Astrocyte of the hippocampus (primary cell): ENCODE measurements around the gene SLC5A9.
"Not testable (repeated sequence)": the region's sequence is repeated elsewhere in the genome, so short reads cannot be mapped to it uniquely, and the experiment has no call there.

Experiments
- DNase-seq: peaks from one replicate; pipeline ENCODE4 v3.0.0; 2011; ENCODE audit warnings: low read depth, low spot score

Gene SLC5A9

DNA sequence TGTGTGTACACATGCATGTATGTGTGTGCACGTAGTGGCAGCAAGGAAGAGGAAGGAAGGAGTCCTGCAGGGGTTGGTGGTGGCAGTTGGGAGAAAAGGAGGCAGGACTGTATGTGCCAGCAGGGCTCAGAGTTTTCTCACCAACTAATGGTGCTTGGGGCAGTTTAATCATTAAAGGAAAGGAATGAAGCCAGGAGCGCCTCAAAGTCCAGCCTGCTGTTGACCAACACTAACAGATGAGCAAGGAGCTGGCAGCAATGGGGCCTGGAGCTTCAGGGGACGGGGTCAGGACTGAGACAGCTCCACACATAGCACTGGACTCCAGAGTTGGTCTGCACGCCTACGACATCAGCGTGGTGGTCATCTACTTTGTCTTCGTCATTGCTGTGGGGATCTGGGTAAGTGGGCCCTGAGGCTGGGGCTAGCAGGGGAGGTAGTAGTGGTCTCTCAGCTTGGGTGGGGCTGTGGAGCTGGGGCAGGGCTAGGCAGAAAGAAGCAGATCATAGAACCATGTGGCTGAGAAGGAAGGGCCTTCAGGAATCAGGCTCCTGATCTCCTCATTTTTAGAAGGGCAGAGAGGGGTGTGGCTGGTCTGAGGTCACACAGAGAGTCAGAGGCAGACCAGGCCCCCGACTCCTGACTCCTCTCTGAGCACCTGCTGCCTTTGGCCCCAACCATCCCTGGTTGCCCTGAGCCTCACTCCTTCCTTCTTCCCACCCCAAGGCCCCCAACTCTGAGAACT lies at the start of gene SLC5A9:
Gene SLC5A9 (plus strand): TSS at position 216 of the 742 bp plus-strand sequence. CDS start 21 bp downstream, at position 237.
- DNase-seq = no peak

DNA sequence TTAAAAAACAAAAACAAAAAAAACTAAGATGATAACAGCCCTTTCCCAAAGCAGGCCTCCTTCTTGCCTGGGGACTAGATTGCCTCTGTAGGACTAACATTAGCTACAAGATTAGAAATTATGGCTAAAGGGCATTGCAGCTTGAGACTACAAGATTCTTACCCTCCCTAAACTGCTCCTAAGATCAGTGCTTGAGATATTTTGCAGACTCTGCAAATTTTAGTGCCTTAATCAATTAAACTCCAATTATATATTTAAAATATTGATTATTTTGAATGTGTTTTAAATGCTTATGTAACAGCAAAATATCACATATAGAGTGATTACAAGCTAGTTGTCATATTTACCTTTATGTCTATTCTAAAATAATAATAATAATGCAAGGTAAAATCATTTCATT lies 47.4 kb upstream of the SLC5A9 start:
- no peak for DNase-seq

DNA sequence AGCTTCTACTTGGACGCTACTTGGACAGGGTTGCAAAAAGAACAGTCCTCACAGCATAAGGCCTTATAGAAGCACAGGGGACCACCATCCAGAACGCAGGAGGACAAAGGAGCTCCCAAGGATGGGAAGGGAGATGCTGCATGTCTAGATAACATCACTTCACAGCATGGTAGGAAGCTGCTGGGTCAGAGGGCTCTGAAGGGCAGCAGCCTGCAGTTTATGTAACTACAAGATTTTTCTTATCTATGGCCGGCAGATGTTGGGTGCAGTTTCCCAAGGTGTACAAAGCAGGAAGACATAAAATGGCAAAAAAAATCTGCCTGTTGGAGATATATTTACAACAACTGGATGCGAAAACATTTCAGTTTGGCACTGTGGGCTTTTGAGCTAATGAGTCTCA lies 45.3 kb upstream of the SLC5A9 start:
- no peak for DNase-seq

DNA sequence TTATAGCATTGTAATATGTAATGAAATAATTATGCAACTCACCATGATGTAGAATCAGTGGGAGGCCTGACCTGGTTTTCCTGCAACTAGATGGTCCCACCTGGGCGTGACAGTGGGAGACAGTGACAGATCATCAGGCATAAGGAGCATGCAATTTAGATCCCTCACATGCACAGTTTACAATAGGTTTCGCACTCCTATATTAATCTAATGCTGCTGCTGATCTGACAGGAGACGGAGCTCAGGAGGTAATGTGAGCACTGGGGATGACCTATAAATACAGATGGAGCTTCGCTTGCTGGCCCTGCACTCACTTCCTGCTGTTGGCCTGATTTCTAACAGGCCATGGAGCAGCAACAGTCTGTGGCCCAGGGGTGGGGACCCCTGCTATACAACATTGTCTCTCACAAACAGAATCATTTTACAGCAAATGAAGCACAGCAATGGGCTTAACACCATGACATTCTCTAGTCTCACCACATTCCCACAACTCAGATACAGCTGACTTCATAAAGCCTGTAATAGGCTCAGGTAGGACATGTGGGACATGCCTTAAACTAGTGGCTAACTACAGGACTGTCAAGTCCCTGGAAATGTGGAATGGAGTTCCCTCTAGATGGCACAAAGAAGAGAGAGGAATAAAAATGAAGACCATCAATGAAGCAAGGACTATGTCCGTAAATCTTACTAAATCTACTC lies 40.7 kb upstream of the SLC5A9 start:
- DNase-seq = no peak

DNA sequence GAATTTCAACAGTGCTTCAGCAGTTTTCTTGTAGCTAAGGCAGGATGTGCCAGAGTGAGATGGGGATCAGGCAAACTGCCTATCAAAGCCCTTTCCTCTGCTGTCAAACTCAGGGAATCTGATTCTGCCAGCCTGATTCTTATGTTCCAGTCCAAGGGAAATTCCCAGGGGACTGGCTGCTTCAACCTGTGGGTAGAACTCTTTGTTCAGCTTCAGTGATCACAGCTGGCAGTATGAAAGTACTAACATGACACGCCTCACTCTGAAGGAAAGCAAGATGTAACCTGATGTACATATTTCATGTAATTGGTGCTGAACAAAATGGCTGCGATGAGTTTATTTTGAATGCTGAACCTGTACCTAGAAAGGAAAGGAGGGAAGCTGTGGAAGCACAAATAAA lies 40.1 kb upstream of the SLC5A9 start:
- peak; percentile 26 for DNase-seq

DNA sequence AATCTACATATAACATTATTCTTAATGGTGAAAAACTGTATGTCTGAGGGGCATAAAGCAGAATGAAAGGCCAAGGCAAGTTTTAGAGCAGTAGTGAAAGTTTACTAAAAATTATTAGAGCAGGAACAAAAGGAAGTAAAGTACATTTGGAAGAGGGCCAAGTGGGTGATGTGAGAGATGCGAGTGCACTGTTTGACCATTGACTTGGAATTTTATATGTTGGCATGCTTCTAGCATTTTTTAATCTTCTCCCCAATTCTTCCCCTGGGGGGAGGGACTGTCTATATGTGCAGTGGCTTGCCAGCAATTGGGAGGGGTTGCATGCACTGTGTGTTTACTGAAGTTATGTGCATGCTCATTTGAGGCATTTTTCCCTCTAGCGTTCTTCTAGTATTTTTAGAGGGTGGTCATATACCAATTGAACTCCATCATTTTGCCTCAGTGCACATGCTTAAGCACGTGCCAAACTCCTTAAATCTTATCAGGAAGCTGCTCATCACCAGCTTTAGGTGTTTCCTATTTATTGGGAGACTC lies 36.1 kb upstream of the SLC5A9 start:
- no peak for DNase-seq

DNA sequence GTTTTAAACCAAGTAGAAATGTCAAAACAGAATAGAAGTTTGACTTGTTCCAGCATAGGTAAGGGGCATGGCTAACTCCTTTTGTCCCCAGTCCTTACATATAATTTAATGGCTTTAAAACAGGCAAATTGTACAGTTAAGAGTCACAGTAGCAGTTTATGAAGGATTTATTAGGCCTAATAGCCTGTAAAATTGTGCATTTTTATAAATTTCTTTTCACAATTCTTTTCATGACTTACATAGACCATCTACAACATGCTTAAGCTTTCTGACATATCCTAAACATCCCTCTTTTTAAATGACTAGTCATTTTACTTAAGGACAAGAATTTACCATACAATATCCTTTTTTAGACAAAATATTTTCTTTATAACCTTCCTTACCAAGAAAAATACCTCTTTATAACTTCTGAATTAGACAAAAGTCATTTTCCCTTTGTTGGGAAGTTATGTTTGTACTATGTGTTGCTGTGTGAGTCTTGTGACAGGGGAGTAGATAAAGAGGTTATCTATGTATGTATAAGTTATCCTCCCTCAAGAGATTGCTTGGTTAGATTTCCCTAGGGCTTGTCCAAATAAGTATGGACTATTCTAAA lies 34.5 kb upstream of the SLC5A9 start:
- DNase-seq = no peak

DNA sequence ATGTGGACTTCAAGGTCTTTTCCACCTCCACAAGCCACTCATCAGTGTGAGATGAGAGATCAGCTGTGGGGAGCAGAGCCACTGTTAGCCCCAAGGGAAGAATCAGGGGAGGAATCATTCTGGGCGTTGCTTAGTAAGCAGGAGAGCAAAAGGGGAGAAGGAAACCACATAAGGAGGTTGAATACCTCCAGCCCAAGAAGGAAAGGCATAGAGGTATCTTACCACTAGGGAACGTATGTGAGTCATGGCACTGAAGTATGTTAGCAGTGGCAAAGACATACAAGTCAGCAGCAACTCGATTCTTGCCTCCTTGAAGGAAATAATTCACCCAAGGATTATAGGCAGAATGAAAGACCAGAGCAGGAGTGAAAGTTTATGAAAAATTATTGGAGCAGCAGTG lies 31.6 kb upstream of the SLC5A9 start:
- DNase-seq = no peak

DNA sequence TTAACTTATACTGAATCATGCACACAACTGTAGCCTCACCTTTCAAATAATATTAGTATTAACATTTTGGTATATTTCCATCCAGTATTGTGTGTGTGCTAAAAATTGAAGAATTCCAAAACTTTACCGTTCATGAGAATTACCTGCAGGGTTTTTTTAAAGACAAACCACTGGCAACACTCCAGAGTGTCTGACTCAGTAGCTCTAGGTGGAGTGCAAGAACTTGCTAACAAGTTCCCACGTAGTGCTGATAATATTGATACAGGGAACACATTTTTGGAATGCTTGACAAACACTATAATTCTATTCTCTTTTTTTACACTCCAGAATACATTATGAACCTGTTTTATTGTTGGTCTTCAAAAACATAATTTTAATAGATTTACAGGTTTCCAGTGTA lies 27.7 kb upstream of the SLC5A9 start:
- no peak for DNase-seq

DNA sequence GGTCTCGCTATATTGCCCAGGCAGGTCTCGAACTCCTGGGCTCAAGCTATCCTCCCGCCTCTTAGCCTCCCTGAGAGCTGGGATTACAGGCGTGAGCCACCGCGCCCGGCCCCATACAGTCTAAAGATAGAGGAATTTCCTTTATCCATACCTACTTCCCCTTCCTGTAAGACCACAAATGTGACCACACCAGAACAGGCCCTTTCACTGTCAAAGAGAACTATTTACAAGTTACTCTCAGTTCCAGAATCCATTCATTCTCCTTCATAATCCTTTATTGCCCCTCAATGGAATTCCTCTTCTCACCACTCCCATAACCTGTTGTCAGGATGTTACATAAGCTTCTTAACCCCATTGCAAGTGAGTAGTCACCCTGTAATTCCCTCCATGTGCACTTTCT lies 26.3 kb upstream of the SLC5A9 start:
- DNase-seq = no peak

DNA sequence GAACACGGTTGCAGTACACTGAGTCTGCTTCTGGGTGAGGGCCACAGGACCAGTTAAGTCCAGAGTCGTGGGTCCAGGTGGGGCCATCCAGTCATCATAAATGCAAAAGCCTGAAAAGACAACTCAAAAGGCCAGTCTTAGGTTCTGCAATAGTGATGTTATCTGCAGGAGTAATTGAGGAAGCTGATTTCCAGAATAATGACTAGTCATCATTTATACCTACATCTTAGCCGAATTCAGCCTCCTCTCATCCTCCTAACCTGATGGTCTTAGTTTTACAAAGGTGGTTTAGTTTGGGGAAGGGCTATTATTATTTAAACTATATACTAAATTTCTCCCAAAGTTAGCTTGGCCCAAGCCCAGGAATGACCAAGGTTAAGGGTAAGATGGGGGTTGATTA lies 23.5 kb upstream of the SLC5A9 start:
- no peak for DNase-seq

DNA sequence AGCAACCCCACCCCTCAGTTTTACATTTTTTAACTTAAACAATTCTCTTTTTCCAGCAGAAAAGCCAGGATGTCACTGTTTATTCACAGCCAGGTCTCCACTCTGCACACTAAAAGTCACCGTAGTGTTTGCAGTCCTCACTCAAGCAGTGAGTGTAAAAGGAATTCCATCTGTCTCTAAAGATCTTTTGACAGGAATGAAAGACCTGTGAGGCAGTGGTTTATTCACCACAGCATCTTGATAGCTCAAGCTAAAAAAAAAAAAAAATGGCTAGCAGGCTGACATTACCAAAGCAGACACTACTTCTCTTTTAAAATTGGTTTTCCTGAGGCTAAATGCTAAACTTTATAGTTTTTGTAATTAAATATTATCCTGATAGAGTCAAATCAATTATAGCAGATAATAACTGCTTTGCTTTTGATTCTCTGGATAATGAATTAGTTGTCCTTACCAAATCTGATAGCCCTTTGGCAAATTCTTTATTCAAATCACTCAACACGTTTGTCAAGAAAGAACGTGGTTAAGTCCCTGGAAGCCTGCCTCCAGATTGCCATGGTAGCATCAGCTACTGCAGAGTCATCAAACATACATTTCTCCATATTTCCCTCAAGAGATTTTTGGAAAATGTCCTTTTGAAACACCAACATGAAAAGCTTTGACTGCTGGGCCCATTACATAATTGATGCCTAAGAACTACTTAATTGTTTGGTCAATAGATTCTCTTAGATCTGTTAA lies 22.2 kb upstream of the SLC5A9 start:
- peak; percentile 54 for DNase-seq

DNA sequence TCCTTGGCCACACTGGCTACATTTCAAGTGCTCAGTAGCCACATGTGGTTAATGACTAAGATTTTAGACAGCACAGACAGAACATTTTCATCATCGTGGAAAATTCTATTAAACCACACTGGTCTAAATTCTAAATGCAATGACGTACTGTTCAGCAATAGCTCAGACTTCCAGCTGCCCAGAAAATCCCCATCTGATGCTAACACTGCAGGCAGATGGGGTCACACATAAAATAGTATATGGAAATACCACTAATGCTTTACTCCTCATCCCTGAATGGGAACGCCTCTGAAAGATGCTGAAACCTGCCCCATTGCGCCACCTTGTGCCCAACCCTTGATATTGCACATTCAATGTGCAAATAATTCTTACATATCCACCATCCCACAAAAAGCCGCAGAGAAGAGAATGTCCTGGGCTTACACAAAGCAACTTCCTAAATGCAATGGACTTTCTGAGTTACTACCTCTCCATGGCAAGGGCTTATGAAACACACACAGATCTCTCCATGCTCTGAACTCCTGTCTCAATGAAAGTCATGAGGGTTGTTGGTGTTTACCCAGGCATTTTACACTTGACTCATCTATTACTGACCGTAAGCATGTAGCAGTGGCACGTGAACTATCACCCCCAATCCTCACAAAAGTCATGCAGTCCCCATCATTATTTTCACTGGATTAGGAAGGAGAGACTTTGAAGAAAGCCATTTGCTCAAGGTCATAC lies 20.3 kb upstream of the SLC5A9 start:
- DNase-seq = peak; percentile 92

DNA sequence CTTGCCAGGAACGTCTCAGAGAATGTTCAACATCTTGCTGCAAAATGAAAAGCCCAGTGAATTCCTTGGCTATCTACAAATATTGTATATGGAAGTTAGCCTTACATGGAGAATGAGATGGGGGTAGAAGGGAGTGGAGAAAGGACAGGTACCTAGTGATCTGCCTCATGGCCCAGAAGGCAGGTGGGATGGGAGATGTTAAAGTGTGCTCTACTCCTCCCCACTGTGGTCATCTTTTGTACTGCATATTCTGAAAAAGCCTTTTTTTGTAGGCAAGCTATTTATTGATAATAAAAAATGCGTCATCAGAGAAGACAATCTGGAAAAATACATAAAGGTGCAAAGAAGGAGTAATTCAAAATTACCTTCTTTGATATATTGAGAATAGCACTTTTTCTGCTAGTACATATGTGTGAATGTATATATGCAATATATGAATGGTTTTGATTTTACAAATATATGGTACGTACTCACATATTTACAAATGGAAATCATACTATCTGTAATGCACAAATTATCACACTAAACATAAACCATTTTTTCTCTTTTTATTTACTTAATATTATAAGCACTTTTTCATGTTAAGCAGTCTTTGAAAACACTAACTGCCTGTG lies 19.1 kb upstream of the SLC5A9 start:
- peak; percentile 49 for DNase-seq

DNA sequence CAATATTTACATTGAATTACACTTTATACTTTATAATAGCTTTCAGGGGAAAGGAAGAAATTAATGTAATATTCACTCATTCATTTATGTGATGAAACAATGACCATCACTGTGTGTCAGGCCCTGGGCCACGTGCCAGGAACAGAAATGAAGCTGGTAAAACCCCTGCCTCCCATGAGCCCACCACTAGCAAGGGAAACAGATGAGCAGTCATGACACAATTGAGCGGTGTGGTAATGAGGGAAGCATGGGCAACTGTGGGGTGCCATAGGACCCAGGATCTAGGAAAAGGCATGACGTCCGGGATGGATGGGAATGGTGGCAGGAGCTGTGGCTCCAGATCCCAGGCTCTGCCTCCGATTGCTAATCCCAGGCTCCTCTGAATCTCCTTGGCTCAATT lies 17.0 kb upstream of the SLC5A9 start:
- DNase-seq = no peak

DNA sequence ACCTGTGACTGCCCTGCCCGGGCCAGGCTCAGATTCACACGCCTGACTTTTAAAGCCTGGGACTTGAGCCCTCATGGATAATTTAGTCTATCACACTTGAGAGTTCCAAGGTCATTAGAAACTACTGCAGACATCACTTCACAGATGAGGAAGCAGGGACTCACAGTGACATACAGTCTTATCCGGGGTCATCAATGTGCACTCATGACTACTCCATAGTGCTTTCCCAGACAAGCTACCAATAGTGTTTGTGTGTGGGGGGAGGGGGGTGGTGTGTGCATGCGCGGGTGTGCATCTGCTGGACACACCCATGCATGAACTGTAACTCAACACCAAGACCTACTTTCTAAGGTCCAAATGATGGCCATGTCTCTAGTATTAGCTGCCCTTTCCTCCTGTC lies 16.1 kb upstream of the SLC5A9 start:
- no peak for DNase-seq

DNA sequence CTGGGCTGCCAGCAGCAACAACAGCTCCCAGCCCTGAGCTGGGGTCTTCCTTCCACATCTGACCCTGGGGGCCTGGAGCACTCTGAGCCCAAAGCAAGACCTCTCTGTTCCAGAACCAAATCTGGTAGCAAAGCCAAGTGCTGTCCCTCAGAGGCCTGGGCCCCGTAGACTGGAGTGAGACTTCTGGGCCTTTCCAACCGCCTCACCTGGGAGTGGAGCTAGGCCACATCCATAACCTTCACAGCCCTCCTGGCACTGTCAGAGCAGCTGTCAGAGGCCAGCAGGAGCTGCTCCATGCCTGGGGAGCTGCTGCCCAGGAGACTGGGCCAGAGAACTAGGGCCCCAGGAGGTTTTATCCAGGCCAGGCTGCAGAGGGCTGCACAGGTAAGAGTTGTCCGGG lies 15.4 kb upstream of the SLC5A9 start:
- no peak for DNase-seq

DNA sequence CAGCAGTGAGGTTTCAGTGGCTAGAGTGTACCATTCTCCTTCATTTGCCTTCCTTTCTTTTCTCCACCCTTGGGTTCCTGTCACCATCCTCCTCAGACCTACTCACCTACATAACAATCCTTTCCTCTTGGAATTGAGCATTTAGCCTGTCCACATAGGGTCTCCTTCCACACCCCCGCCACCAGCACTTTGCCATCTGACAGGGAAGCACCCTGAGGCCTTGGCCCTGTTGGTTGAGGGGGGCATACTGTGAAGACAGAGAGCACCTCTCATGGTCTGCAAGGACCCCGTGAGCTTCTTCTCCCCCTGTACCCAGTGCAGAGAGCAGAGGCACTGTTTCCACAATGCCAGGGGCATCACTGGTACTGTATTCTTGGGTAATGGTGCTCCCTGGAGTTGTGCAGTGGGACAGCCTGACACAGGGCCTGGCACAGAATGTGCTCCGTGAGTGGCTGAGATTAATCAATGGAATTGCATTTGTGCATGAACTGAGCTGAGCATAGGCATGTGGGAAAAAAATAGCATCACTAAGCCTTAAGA lies 14.9 kb upstream of the SLC5A9 start:
- DNase-seq = no peak

DNA sequence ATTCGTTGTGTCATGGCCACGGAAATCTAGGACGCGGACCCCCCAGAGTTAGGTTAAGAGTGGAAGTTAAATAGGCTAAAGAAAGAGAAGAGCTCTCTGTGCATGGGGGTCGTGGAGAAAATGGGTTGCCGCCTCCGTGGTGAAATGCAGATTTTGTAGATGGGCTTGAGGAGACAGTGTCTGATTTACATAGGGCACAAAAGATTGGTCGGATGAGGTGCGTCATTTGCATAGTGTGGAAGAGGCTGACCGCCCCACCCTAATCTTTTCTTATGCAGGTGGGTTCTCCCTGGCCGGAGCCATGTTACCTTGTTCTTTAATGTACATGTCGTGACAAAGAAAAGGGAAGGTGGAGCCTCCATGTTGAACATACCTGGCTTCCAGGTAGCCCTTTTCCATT lies 14.3 kb upstream of the SLC5A9 start:
- DNase-seq = no peak

DNA sequence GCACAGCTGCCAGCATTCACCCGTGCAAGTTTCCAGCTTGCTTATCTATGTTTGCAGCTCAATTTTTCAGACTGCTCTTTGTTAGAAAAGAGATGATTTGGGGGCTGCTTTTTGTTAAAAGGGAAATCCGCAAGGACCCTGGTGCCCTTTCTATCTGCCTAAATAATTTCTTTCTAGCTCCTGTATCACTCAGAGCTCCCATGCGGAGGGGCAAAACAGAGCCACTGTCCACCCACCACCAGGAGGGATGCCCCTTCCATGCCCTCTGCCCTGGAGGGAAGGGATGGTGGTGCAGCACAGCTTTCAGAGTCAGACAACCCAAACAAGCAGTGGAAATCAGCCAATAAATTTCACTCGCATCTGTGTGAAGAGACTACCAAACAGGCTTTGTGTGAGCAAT lies 13.9 kb upstream of the SLC5A9 start:
- DNase-seq = no peak

DNA sequence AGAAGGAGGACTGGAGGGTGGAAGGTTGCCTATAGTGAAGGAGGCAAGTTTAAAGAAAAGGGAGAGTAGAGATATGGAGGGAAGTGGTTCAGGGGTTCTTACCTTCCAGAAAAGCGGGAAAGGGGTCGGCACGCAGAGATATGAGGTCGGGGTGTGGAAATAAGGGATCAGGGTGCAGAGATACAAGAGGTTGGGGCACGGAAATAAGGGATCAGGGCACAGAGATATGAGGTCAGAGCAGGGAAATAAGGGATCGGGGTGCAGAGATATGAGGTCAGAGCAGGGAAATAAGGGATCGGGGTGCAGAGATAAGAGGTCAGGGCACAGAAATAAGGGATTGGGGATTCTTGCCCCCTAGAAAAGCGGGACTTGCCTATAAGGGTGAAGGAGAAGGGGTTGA lies 9.1 kb upstream of the SLC5A9 start:
- not testable (repeated sequence) for DNase-seq
